Suprapubic skin (tissue), 4 donors: ENCODE measurements around the gene ABCD2.

Experiments used
- CTCF ChIP-seq, 2 donors: fragments of 200-600 bp in 1 of 2; fragments of 450-650 bp in 1 of 2; sonication (generic) in 1 of 2; IDR thresholded peaks; one replicate each; pipeline ENCODE4 v1.5.1; 2016 to 2019; ENCODE audit warnings: antibody characterized with exemption in 2 of 2, mild to moderate bottlenecking in 1 of 2, moderate library complexity in 1 of 2
- EP300 ChIP-seq: sonication (generic); formaldehyde crosslinking; IDR thresholded peaks from one replicate; pipeline ENCODE4 v1.6.1; 2017; ENCODE audit warnings: antibody characterized with exemption
- POLR2A ChIP-seq, 2 donors: fragments of 450-650 bp; IDR thresholded peaks; one replicate each; pipeline ENCODE4 v1.6.1; 2017; ENCODE audit warnings: antibody characterized with exemption in 2 of 2, mild to moderate bottlenecking in 2 of 2, moderate library complexity in 2 of 2
- POLR2AphosphoS5 ChIP-seq, 3 donors: sonication (generic); formaldehyde crosslinking; IDR thresholded peaks; one replicate each; pipeline ENCODE4 v1.6.1; 2017; ENCODE audit warnings: antibody characterized with exemption in 3 of 3

GRCh38 chr12:39502726-39503125 lies 116.9 kb downstream of the ABCD2 start:
- TF ChIP-seq CTCF (IDR thresholded peaks at IDR 0.05) (no peak), POLR2A (IDR thresholded peaks at IDR 0.05) (no peak), EP300 (no peak), POLR2AphosphoS5 (IDR thresholded peaks at IDR 0.05) (no peak)
